PFSK-1 (cell line): ENCODE measurements around the gene DISC1.

ENCODE experiments used
- FOXP2 ChIP-seq: optimal IDR thresholded peaks from 2 replicates; pipeline ENCODE3; 2011; ENCODE audit warnings: borderline replicate concordance, control low read depth, inconsistent platforms; ENCODE audit not compliant: insufficient read depth; ENCODE audit errors: extremely low read length, extremely low read depth
- POLR2AphosphoS5 ChIP-seq: IDR thresholded peaks from 2 replicates; pipeline ENCODE4 v1.6.1; 2012; ENCODE audit warnings: low read depth, mild to moderate bottlenecking, control low read depth, low read length, moderate library complexity
- SIN3A ChIP-seq: IDR thresholded peaks from 2 replicates; pipeline ENCODE4 v1.6.1; 2012; ENCODE audit warnings: mild to moderate bottlenecking, low read length, moderate library complexity, borderline replicate concordance; ENCODE audit not compliant: insufficient read depth
- TAF1 ChIP-seq: IDR thresholded peaks from 2 replicates; pipeline ENCODE4 v1.6.1; 2012; ENCODE audit warnings: low read length, control low read depth, borderline replicate concordance; ENCODE audit not compliant: insufficient read depth
- TF ChIP-seq, protein P1 (sequence below), 2 experiments: IDR thresholded peaks; 2 replicates each; pipeline versions ENCODE4 v1.6.1 to v1.8.0; 2011 to 2012; ENCODE audit warnings: low read depth in 2 of 2, low read length in 2 of 2, control low read depth in 1 of 2, inconsistent platforms in 1 of 2, mild to moderate bottlenecking in 1 of 2, moderate library complexity in 1 of 2; ENCODE audit not compliant: insufficient read depth in 1 of 2

DISC1 gene

DNA sequence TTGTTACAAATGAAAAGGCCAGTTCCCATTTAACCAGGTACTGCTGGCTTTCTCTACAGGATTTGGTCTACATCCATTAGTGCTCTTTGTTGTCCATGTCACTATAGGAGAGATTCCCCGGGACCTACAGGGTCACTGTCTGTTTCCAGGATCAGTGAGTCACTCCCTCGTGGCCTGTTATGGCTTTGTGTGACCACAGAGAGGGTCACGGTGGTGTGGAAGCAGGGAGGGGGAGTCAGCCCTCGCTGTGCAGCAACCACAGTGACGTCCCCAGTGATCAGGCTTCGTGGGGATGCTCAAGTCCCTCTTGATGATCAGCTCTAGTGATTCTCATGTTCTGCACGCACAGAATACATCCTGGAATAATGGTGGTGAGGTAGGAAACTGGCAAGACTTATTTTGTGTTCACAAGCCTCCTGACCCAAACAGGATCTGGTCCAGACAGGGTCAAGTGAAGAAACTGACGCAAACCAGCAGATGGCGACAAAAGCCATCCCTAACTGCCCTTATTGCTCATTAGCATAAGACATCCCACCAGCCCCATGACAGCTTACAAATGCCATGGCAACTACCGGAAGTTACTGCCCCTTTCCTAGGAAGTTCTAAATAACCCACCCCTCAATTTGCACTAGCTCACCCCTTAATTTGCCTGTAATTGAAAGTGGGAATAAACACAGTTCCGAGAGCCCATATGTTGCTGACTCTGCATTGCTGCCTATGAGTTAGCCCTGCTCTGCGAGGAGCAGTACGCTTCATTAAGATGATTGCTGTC lies 98.5 kb downstream of the DISC1 start:
- TF ChIP-seq FOXP2 (no peak), TAF1 (no peak), POLR2AphosphoS5 (no peak), SIN3A (no peak)
- TF ChIP-seq, protein P1, sequence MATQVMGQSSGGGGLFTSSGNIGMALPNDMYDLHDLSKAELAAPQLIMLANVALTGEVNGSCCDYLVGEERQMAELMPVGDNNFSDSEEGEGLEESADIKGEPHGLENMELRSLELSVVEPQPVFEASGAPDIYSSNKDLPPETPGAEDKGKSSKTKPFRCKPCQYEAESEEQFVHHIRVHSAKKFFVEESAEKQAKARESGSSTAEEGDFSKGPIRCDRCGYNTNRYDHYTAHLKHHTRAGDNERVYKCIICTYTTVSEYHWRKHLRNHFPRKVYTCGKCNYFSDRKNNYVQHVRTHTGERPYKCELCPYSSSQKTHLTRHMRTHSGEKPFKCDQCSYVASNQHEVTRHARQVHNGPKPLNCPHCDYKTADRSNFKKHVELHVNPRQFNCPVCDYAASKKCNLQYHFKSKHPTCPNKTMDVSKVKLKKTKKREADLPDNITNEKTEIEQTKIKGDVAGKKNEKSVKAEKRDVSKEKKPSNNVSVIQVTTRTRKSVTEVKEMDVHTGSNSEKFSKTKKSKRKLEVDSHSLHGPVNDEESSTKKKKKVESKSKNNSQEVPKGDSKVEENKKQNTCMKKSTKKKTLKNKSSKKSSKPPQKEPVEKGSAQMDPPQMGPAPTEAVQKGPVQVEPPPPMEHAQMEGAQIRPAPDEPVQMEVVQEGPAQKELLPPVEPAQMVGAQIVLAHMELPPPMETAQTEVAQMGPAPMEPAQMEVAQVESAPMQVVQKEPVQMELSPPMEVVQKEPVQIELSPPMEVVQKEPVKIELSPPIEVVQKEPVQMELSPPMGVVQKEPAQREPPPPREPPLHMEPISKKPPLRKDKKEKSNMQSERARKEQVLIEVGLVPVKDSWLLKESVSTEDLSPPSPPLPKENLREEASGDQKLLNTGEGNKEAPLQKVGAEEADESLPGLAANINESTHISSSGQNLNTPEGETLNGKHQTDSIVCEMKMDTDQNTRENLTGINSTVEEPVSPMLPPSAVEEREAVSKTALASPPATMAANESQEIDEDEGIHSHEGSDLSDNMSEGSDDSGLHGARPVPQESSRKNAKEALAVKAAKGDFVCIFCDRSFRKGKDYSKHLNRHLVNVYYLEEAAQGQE (IDR thresholded peaks at IDR 0.05; ENCODE audit: insufficient read depth in 1 of 2, low read depth in 2 of 2, low read length in 2 of 2), result no peak

DNA sequence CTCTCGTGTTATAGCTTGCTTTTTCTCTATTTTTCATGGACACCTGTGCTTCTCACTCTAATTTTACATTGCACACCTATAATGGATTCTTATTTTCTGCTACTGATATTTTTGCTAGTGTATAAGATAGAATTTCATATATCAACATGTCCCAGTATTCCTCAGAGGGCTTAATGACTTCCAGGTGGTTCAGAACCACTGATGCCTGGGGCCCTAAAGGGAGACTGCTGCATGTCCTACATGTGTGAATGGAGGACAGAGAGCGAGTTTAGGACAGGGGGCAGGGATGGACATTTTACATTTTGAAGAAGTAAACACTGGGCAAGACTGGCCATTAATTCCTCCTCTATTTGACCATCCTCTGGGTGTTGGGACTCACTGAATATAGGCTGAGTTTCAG lies 100.6 kb downstream of the DISC1 start:
- TF ChIP-seq TAF1 (no peak), FOXP2 (no peak)
- TF ChIP-seq, protein P1 (IDR thresholded peaks at IDR 0.05; ENCODE audit: insufficient read depth in 1 of 2, low read depth in 2 of 2, low read length in 2 of 2), result no peak

DNA sequence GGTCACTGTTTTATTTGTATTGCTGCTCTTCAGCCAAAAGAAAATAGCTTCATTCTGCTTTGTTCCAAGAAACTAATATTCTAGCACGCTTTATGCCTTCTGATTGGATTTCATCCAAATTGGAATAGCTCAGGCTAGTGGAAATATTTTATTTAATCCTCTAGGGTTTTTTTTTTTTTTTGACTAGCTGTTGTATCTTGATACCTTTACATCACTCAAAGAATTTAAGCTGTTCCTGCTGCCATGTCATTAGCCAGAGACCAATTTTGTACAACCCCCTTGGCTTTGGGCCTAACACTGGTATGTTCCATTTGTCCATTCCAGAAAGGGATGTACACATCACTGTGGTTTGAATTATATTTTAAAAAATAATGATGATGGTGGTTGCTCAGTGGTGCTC lies 103.0 kb downstream of the DISC1 start:
- TF ChIP-seq TAF1 (no peak), FOXP2 (no peak), POLR2AphosphoS5 (no peak), SIN3A (no peak)
- TF ChIP-seq, protein P1 (IDR thresholded peaks at IDR 0.05; ENCODE audit: insufficient read depth in 1 of 2, low read depth in 2 of 2, low read length in 2 of 2), result no peak

DNA sequence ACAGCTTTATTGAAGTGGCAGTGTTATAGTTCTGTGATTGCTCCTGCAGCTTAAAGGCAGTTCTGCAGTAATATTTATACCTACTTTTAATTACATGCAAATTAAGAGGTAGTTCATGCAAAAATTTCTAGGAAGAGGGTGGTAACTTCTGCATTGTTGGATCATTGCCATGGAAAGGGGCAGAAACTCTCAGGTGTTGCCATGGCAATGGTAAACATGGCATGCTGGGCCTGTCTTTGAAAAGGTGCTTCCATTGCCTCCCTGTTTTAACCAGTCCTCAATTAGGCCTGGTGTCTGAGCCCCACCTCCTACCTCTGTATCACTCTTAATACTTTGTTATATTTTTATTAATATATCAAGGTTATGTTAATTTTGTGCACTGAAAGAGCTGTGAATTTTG lies 104.7 kb downstream of the DISC1 start:
- TF ChIP-seq FOXP2, result no peak
- no peak for TF ChIP-seq SIN3A
- TF ChIP-seq, protein P1 (IDR thresholded peaks at IDR 0.05; ENCODE audit: insufficient read depth in 1 of 2, low read depth in 2 of 2, low read length in 2 of 2), result no peak
- no peak for TF ChIP-seq TAF1
- TF ChIP-seq POLR2AphosphoS5, result no peak

DNA sequence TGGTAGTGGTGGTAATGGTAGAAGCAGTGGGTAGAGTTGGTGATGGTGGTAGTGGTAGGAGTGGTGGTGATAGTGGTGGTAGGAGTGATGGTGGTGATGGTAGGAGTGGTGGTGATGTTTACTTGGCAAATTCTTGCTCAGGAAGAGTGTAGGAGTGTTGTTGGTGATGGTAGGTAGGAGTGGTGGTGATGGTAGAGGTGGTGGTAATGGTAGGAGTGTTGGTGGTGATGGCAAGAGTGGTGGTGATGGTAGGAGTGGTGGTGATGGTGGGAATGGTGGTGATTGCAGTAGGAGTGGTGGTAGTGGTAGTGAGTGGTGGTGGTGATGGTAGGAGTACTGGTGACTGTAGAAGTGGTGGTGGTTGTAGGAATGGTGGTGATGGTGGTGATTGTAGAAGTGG lies 106.5 kb downstream of the DISC1 start:
- no peak for TF ChIP-seq POLR2AphosphoS5
- no peak for TF ChIP-seq TAF1
- TF ChIP-seq SIN3A, result no peak
- no peak for TF ChIP-seq FOXP2
- TF ChIP-seq, protein P1 (IDR thresholded peaks at IDR 0.05; ENCODE audit: insufficient read depth in 1 of 2, low read depth in 2 of 2, low read length in 2 of 2), result no peak
